IPS-20b (cell line): ENCODE data around the gene GRM1.
"Not testable (repeated sequence)": the region's sequence is repeated elsewhere in the genome, so short reads cannot be mapped to it uniquely, and the experiment has no call there.

Experiments used
- H3K27ac ChIP-seq: one replicate; pipeline ENCODE4 v1.5.1; 2013; ENCODE audit warnings: low read length
- H3K27me3 ChIP-seq: 2 replicates; pipeline ENCODE4 v1.6.1; 2013; ENCODE audit warnings: mild to moderate bottlenecking, low read length, inconsistent platforms; ENCODE audit not compliant: insufficient read depth
- H3K36me3 ChIP-seq: 2 replicates; pipeline ENCODE4 v1.6.1; 2013; ENCODE audit warnings: low read depth, mild to moderate bottlenecking, inconsistent platforms, low read length, moderate library complexity; ENCODE audit not compliant: insufficient read depth
- H3K4me1 ChIP-seq: 2 replicates; pipeline ENCODE4 v1.6.1; 2013; ENCODE audit warnings: mild to moderate bottlenecking, control low read depth, inconsistent platforms, low read length, moderate library complexity; ENCODE audit not compliant: insufficient read depth
- H3K4me3 ChIP-seq: 2 replicates; pipeline ENCODE4 v1.5.1; 2013; ENCODE audit warnings: mild to moderate bottlenecking, low read length, inconsistent platforms
- H3K9ac ChIP-seq: 2 replicates; pipeline ENCODE4 v1.6.1; 2013; ENCODE audit warnings: low read depth, mild to moderate bottlenecking, inconsistent platforms, low read length, moderate library complexity
- H3K9me3 ChIP-seq: 2 replicates; pipeline ENCODE4 v1.6.1; 2013; ENCODE audit warnings: mild to moderate bottlenecking, low read depth, low read length, inconsistent platforms; ENCODE audit not compliant: insufficient read depth

The GRM1 gene

DNA sequence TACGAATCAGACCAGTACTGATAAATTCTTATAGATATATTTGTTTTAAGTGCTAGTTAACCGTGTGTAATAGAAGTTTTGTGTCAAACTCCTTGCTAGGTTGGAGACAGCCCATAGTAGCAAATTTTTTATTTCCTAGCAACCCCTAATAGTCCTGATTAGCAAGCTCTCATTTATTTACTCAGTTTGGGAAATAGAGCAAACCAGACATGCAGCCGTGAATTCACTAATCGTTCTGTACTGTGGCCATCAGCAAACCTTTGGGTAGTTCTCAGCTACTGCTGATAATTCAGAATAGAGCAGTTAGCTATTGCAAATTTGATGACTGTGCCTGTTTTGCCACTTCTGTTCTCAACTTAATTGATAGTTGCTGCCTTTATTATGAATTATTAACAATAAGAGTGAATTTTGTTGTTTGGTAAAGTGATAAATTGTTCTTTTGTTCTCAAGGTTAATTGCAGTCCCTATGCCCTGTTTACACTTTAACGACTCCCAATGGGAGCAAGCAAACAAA, 215.8 kb downstream of the GRM1 start:
- Histone ChIP-seq H3K4me1 (no peaks in the 10 kb centered on the region), H3K27ac (no peak overlapping the region), H3K4me3 (no peak overlapping the region), H3K36me3 (no peaks in the 10 kb centered on the region), H3K9ac (no peak overlapping the region), H3K27me3 (no peaks in the 10 kb centered on the region), H3K9me3 (peaks cover 9% of the 10 kb centered on the region; the same call in 1 of the 2 replicates)

DNA sequence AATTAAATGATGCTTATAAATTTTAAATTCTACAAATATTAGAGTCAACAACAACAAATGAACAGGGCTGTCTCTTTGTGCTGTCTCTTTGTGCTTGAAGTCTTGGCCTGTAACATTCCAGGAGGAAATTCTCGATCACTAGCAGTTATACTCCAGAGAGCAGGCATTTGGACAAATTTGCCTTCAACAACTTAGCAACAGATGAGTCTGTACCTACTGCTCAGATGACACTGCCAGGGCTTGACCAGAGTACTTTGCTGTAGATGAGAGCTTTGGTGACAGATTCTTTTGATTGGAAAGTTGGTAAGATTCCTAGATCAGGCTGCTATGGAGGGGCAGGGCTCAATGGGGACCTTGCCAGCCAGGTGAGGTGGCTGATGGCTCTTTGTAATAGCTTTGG, 217.2 kb downstream of the GRM1 start:
- Histone ChIP-seq H3K27me3 (no peaks in the 10 kb centered on the region), H3K9ac (no peak overlapping the region), H3K27ac (no peak overlapping the region), H3K4me1 (no peaks in the 10 kb centered on the region), H3K9me3 (peaks cover 9% of the 10 kb centered on the region; the same call in 1 of the 2 replicates), H3K36me3 (no peaks in the 10 kb centered on the region), H3K4me3 (no peak overlapping the region)

DNA sequence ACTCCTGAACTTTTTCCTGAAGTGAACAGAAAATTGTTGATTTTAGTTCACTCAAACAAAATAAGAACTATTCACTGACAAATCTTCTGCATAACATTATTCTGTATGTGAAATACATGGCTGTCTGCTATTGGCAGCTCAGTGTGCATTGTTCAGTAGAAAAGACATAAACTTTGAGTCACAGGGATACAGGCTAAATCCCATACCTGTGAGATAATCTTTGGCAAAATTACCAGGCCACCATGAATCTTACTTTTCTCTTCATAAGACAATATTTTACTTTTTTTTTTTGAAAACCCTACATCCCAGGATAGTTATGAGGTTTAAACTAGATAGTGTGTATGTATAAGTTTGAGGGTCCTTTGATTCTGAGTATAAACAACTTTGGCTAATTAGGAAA, 224.8 kb downstream of the GRM1 start:
- Histone ChIP-seq H3K36me3 (no peaks in the 10 kb centered on the region), H3K9me3 (no peaks in the 10 kb centered on the region), H3K27ac (no peak overlapping the region), H3K4me1 (no peaks in the 10 kb centered on the region; the same call in 1 of the 2 replicates), H3K27me3 (no peaks in the 10 kb centered on the region), H3K9ac (no peak overlapping the region), H3K4me3 (no peak overlapping the region)

DNA sequence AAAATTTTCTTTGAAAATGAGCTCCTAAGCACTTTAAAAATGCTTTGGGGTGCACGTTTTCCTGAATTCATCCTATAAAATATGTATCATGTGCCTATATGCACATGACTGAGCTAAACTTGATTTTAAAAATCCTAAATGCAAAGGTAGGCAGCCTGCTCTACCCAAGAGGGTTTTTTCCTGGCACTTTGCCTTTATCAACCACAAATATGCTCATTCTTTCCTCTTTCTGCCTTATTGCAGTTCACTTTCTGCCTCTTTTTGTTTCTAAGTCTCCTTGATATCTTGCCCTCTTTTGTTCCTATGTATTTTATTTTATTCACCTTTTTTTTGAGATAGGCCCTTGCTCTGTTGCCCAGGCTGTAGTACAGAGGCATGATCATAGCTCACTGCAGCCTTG, 229.3 kb downstream of the GRM1 start:
- Histone ChIP-seq H3K4me3 (no peak overlapping the region), H3K27me3 (no peaks in the 10 kb centered on the region), H3K4me1 (no peaks in the 10 kb centered on the region; the same call in 1 of the 2 replicates), H3K27ac (no peak overlapping the region), H3K9ac (no peak overlapping the region), H3K9me3 (no peaks in the 10 kb centered on the region), H3K36me3 (no peaks in the 10 kb centered on the region)

DNA sequence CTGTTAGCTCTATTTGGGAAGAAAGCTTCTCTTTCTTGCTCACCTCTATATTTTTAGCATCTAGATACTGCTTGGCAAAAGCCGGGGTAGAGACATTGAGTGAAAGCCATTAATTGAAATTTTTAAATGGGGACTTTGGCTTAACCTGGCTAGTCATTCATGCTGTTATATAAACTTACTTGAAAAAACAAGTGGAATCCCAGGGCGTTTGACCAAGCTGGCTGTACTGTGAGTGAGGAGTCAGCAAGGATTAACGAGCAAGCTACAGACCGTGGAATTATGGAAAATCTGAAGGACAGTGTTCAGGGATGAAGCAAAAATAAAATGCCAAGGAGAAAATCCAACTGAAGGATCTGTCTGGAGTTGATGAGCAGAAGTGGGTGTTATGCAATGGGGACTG, 232.0 kb downstream of the GRM1 start:
- H3K27ac ChIP-seq, result no peak overlapping the region

DNA sequence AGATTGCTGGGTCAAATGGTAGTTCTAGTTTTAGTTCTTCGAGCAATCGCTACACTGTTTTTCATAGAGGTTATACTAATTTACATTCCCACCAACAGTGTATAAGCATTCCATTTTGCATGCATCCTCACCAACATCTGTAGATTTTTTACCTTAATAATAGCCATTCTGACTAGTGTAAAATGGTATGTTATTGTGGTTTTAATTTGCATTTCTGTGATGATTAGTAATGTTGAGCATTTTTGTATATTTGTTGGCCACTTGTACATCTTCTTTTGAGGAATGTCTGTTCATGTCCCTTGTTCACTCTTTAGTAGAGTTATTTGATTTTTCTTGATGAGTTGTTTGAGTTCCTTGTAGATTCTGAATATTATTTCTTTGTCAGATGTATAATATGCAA, 236.2 kb downstream of the GRM1 start:
- H3K36me3 ChIP-seq, result no peaks in the 10 kb centered on the region
- H3K9ac ChIP-seq, result no peak overlapping the region
- H3K27me3 ChIP-seq, result no peaks in the 10 kb centered on the region
- no peak overlapping the region for H3K27ac ChIP-seq
- H3K9me3 ChIP-seq, result no peaks in the 10 kb centered on the region
- no peak overlapping the region for H3K4me3 ChIP-seq
- H3K4me1 ChIP-seq, result peaks cover 7% of the 10 kb centered on the region; the same call in 1 of the 2 replicates

More for the DNA sequence above, 232.0 kb downstream of the GRM1 start:
- H3K4me3 ChIP-seq, result no peak overlapping the region
- H3K4me1 ChIP-seq, result no peaks in the 10 kb centered on the region; the same call in 1 of the 2 replicates
- H3K9me3 ChIP-seq, result no peaks in the 10 kb centered on the region
- no peaks in the 10 kb centered on the region for H3K27me3 ChIP-seq
- no peak overlapping the region for H3K9ac ChIP-seq
- no peaks in the 10 kb centered on the region for H3K36me3 ChIP-seq

DNA sequence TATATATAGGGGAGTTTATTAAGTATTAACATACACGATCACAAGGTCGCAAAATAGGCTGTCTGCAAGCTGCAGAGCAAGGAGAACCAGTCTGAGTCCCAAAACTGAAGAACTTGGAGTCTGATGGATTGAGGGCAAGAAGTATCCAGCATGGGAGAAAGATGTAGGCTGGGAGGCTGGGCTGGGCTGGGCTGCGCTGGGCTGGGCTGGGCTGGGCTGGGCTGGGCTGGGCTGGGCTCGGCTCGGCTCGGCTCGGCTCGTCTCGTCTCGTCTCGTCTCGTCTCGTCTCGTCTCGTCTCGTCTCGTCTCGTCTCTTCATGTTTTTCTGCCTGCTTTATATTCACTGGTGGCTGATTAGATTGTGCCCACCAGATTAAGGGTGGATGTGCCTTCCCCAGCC, 238.6 kb downstream of the GRM1 start:
- no peaks in the 10 kb centered on the region for H3K27me3 ChIP-seq
- peaks cover 7% of the 10 kb centered on the region; the same call in 1 of the 2 replicates for H3K4me1 ChIP-seq
- no peak overlapping the region for H3K9ac ChIP-seq
- H3K36me3 ChIP-seq, result no peaks in the 10 kb centered on the region
- no peak overlapping the region for H3K27ac ChIP-seq
- no peak overlapping the region for H3K4me3 ChIP-seq
- H3K9me3 ChIP-seq, result no peaks in the 10 kb centered on the region

DNA sequence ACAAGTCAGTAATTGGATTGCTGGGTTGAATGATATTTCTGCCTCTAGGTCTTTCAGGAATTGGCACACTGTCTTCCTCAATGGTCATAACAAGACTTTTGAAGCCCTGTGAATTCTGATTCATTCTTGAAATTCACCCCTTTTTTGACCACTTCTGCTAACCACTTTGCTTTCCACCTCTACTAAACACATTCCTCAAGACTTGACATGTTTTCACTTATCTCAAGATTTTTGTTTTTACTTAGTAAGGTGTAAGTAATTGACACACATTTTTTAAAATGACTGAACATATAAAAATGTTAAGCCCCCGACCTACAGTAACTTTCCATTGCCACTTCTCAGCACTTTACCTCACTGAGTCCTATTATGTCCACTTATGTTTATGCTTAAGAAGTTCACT, 239.1 kb downstream of the GRM1 start:
- Histone ChIP-seq H3K9ac (no peak overlapping the region), H3K36me3 (no peaks in the 10 kb centered on the region), H3K9me3 (no peaks in the 10 kb centered on the region), H3K4me1 (peaks cover 7% of the 10 kb centered on the region; the same call in 1 of the 2 replicates), H3K4me3 (no peak overlapping the region), H3K27me3 (no peaks in the 10 kb centered on the region), H3K27ac (no peak overlapping the region)

DNA sequence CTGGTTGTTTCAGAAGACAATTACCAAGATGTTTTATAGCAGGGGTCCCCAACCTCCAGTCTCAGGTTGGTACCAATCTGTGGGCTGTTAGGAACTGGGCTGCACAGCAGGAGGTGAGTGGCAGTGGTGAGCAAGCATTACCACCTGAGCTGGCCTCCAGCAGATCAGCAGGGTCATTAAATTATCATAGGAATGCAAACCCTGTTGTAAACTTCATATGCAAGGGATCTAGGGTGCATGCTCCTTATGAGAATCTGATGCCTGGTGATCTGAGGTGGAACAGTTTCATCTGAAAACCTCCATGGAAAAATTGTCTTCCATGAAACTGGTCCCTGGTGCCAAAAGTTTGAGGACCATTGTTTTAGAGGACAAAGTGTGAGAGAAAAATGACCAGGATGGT, 240.6 kb downstream of the GRM1 start:
- Histone ChIP-seq H3K27ac (no peak overlapping the region), H3K9me3 (no peaks in the 10 kb centered on the region), H3K4me3 (no peak overlapping the region), H3K9ac (no peak overlapping the region), H3K27me3 (no peaks in the 10 kb centered on the region), H3K4me1 (peaks cover 7% of the 10 kb centered on the region; the same call in 1 of the 2 replicates), H3K36me3 (no peaks in the 10 kb centered on the region)

DNA sequence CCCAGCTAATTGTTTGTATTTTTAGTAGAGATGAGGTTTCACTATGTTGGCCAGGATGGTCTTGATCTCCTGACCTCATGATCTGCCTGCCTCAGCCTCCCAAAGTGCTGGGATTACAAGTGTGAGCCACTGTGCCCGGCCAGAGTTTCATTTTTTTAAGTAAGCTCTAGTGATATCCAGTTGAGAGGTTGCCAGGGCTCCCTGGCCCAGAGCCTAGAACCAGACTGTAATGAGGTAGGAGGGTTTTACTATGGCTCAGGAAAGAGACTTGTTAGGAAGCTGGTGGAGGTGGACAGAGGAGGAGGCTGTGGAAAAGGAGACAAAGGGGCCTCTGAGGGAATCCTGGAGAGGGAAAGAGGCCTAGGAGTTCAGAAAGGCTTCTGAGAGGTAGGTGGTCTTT, 242.3 kb downstream of the GRM1 start:
- H3K4me1 ChIP-seq, H3K27me3 ChIP-seq, H3K27ac ChIP-seq, H3K36me3 ChIP-seq, H3K9ac ChIP-seq, H3K9me3 ChIP-seq, H3K4me3 ChIP-seq: not testable (repeated sequence)

DNA sequence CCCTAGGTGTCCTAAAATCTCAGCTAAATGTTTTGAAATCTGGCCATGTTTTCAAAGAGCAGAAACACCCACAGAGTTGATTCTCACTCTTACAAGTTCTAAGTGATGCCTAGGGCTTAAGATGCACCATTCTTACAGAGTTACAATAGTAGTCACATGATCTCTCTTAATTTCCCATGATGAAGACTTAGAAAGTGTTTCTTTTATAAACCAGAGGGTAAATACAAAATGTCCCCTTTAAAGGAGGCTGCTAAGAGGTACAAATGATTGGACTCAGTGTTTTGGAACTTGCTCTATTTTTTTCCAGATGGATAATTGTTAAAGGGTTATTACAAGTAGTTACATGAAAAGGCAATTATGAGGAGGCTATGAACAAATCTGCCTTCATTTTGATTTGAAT, 244.6 kb downstream of the GRM1 start:
- Histone ChIP-seq H3K9me3 (no peaks in the 10 kb centered on the region), H3K36me3 (no peaks in the 10 kb centered on the region), H3K27me3 (no peaks in the 10 kb centered on the region), H3K9ac (no peak overlapping the region), H3K27ac (no peak overlapping the region), H3K4me1 (peaks cover 11% of the 10 kb centered on the region; the same call in 1 of the 2 replicates), H3K4me3 (no peak overlapping the region)

DNA sequence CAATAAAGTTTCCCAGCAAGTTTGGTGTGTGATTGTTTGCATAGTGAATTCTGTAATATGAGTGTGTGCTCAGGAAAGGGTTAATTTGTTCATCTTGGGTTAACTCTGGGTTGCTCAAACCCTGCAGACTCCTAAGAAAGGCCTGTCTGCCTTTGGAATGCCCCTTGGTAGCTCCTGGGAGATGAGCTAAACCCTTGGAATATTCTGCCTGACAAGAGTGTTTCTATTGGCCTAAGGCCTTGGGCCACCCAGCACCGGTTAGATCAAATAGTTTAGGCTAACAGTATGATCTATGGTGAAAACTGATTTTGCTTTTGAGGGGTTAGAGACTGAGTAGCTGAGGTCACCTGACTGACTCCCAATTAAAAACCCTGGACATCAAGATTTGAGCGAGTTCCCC, 248.3 kb downstream of the GRM1 start:
- H3K9ac ChIP-seq, result no peak overlapping the region
- H3K36me3 ChIP-seq, result no peaks in the 10 kb centered on the region
- H3K4me1 ChIP-seq, result peaks cover 8% of the 10 kb centered on the region
- H3K27ac ChIP-seq, result no peak overlapping the region
- H3K27me3 ChIP-seq, result no peaks in the 10 kb centered on the region
- no peaks in the 10 kb centered on the region for H3K9me3 ChIP-seq
- no peak overlapping the region for H3K4me3 ChIP-seq
